Measurements from ENCODE around the gene EFEMP2.
A peak's percentile ranks its signal among the peaks of the same experiment; 100 is the strongest.

EFEMP2 gene

GRCh38 chr11:65884716-65885092, 12.1 kb upstream of the EFEMP2 start:
- peak; percentile 45 for DNase-seq

- no peak for DNase-seq
Observed at GRCh38 chr11:65883786-65884715, 11.5 kb upstream of the EFEMP2 start.

- no peak for DNase-seq
Observed at GRCh38 chr11:65883058-65883761, 10.6 kb upstream of the EFEMP2 start.

- DNase-seq = no peak
Observed at GRCh38 chr11:65882120-65883057, 9.8 kb upstream of the EFEMP2 start.

GRCh38 chr11:65880844-65881421, 8.3 kb upstream of the EFEMP2 start:
- no peak for DNase-seq

GRCh38 chr11:65880027-65880426, 7.4 kb upstream of the EFEMP2 start:
- no peak for DNase-seq

- no peak for DNase-seq
Observed at GRCh38 chr11:65879617-65880016, 7.0 kb upstream of the EFEMP2 start, which contains the start of gene CTSW. TSS of gene CTSW (plus strand) at chr11:65879837. CDS start at chr11:65879855, 18 bp downstream.

- DNase-seq = peak; percentile 87
Observed at GRCh38 chr11:65873318-65874156, 937 bp upstream of the EFEMP2 start.

GRCh38 chr11:65871811-65872548, 620 bp downstream of the EFEMP2 start:
- no peak for DNase-seq

GRCh38 chr11:65870706-65871681, 1.6 kb downstream of the EFEMP2 start:
- DNase-seq = peak; percentile 34

GRCh38 chr11:65870307-65870658, 2.3 kb downstream of the EFEMP2 start:
- no peak for DNase-seq

- DNase-seq = no peak
Observed at GRCh38 chr11:65869643-65870306, 2.8 kb downstream of the EFEMP2 start.

- no peak for DNase-seq
Observed at GRCh38 chr11:65868907-65869306, 3.7 kb downstream of the EFEMP2 start.

- DNase-seq = no peak
Observed at GRCh38 chr11:65868076-65868667, 4.4 kb downstream of the EFEMP2 start.

GRCh38 chr11:65867284-65868071, 5.1 kb downstream of the EFEMP2 start:
- DNase-seq = no peak

- DNase-seq = no peak
Observed at GRCh38 chr11:65866509-65867283, 5.9 kb downstream of the EFEMP2 start.

All from NCI-H510A (cell line).